RWPE2 (cell line): ENCODE data around the gene FRMD6.

ENCODE experiments used
- ATAC-seq: fragments of 200-7000 bp; cut with Tn5 transposase; 3 replicates; pipeline ENCODE4 v1.9.1; 2021; ENCODE audit warnings: low read depth
- DNase-seq: peaks from one replicate; pipeline ENCODE4 v3.0.0-alpha.2; 2020; ENCODE audit warnings: low spot score
- H3K27ac ChIP-seq: fragments of 450-650 bp; 2 replicates; pipeline ENCODE4 v1.5.1; 2017; ENCODE audit warnings: mild to moderate bottlenecking; ENCODE audit not compliant: poor library complexity, severe bottlenecking
- H3K27me3 ChIP-seq: fragments of 250-450 bp; sonication (Bioruptor Pico); 2 replicates; pipeline ENCODE4 v1.5.1; 2021; ENCODE audit warnings: mild to moderate bottlenecking, moderate library complexity; ENCODE audit not compliant: insufficient read depth, poor library complexity, severe bottlenecking
- H3K36me3 ChIP-seq: fragments of 250-450 bp; sonication (Bioruptor Pico); 2 replicates; pipeline ENCODE4 v1.5.1; 2020; ENCODE audit warnings: low read depth, mild to moderate bottlenecking, moderate library complexity
- H3K4me1 ChIP-seq: fragments of 250-450 bp; sonication (Bioruptor Pico); 2 replicates; pipeline ENCODE4 v1.5.1; 2021; ENCODE audit warnings: mild to moderate bottlenecking, moderate library complexity; ENCODE audit not compliant: insufficient read depth, poor library complexity, severe bottlenecking
- H3K4me3 ChIP-seq: fragments of 250-450 bp; sonication (Bioruptor Pico); 2 replicates; pipeline ENCODE4 v1.5.1; 2021; ENCODE audit warnings: mild to moderate bottlenecking, moderate library complexity; ENCODE audit not compliant: severe bottlenecking
- H3K9me3 ChIP-seq: fragments of 250-450 bp; sonication (Bioruptor Pico); 2 replicates; pipeline ENCODE4 v1.5.1; 2021; ENCODE audit warnings: mild to moderate bottlenecking, moderate library complexity; ENCODE audit not compliant: severe bottlenecking
- TF ChIP-seq, protein P1 (sequence below): fragments of 450-650 bp; IDR thresholded peaks from one replicate; pipeline ENCODE4 v1.5.1; 2017; ENCODE audit warnings: mild to moderate bottlenecking, moderate library complexity; ENCODE audit not compliant: poor library complexity, severe bottlenecking

Gene FRMD6

DNA sequence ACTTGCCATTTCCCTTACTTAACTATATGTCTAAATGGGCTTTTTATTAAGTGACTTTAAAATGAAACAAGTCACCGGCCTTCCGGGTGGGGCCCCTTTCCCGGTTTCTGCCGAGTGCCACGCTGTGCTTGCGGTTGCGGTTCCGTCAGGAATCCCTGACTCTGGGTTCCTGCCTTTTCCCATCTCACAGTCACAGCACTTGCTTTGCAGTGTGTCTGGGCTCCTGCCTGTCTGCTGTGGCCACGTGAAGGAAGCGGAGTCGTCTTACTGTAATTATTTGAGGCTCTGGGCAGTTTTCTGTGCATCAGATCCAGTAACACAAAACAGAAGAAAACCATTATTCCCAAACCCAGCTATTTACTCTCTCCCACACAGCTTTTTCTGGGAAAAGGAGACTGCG, 44.0 kb upstream of the FRMD6 start:
- no peaks in the 10 kb centered on the region for H3K9me3 ChIP-seq
- no peak for DNase-seq
- ATAC-seq: no peak

DNA sequence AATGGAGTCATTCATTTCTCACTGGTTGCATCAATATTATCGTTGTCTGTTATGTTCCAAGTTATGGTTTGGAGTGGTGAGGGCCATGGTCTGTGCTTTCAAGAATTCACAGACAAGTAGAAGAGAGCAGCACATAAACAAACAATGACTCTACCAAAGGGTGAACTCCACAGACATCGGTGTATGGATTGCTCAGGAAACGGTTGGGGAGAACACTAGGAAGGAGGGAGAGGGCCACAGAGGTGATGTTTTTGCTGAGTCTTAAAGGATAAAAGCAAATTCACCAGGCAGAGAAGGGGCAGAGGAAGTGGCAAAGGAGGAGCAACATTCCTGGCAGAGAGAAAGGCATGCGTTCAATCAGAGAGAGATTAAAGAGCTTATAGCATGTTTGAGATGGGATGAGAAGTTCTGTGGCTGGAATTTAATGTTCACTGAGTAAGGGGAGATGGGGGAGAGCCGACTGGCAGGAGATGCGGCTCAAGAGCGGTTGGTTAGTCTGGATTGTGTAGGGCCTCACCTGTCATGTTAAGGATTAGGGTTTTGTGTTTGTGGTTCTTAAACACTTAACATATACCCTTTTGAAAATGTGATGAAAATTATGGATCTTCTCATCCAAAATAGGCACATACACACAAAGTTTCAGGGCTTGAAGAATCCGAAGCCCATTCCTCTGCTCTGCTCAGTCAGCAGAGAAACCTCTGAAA, 42.3 kb upstream of the FRMD6 start:
- ATAC-seq (peak; percentile 46; the same call in 1 of the 3 replicates), DNase-seq (no peak)
- Histone ChIP-seq H3K4me1 (no peaks in the 10 kb centered on the region), H3K27me3 (no peaks in the 10 kb centered on the region), H3K9me3 (no peaks in the 10 kb centered on the region), H3K27ac (no peak overlapping the region), H3K36me3 (peaks cover 16% of the 10 kb centered on the region; the same call in 1 of the 2 replicates), H3K4me3 (no peak overlapping the region)
- TF ChIP-seq, protein P1, sequence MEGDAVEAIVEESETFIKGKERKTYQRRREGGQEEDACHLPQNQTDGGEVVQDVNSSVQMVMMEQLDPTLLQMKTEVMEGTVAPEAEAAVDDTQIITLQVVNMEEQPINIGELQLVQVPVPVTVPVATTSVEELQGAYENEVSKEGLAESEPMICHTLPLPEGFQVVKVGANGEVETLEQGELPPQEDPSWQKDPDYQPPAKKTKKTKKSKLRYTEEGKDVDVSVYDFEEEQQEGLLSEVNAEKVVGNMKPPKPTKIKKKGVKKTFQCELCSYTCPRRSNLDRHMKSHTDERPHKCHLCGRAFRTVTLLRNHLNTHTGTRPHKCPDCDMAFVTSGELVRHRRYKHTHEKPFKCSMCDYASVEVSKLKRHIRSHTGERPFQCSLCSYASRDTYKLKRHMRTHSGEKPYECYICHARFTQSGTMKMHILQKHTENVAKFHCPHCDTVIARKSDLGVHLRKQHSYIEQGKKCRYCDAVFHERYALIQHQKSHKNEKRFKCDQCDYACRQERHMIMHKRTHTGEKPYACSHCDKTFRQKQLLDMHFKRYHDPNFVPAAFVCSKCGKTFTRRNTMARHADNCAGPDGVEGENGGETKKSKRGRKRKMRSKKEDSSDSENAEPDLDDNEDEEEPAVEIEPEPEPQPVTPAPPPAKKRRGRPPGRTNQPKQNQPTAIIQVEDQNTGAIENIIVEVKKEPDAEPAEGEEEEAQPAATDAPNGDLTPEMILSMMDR: no peak

More for the DNA sequence above, 44.0 kb upstream of the FRMD6 start:
- H3K4me3 ChIP-seq: no peak overlapping the region
- TF ChIP-seq, protein P1: no peak
- H3K27ac ChIP-seq: no peak overlapping the region
- peaks cover 16% of the 10 kb centered on the region; the same call in 1 of the 2 replicates for H3K36me3 ChIP-seq
- H3K4me1 ChIP-seq: peaks cover 2% of the 10 kb centered on the region
- H3K27me3 ChIP-seq: no peaks in the 10 kb centered on the region

DNA sequence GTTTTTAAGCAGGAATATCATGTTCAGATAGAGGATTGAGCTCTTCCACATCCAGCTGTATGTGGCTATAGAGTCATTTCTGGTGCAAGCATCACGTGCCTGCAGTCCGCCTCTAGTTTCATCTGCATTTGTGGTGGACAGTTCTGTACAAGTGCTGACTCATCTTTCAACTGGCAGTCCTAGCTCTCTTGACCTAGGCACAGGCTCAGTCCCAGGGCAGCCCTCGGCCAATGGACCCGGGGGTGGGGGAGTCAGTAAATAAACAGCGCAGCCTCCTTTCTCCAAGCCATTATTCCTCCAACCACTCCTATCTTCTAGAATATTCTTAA, 41.8 kb upstream of the FRMD6 start:
- H3K27me3 ChIP-seq: no peaks in the 10 kb centered on the region
- ATAC-seq: no peak
- TF ChIP-seq, protein P1: no peak
- no peak overlapping the region for H3K27ac ChIP-seq
- peaks cover 16% of the 10 kb centered on the region; the same call in 1 of the 2 replicates for H3K36me3 ChIP-seq
- DNase-seq: no peak
- no peaks in the 10 kb centered on the region for H3K4me1 ChIP-seq
- no peaks in the 10 kb centered on the region for H3K9me3 ChIP-seq
- no peak overlapping the region for H3K4me3 ChIP-seq

DNA sequence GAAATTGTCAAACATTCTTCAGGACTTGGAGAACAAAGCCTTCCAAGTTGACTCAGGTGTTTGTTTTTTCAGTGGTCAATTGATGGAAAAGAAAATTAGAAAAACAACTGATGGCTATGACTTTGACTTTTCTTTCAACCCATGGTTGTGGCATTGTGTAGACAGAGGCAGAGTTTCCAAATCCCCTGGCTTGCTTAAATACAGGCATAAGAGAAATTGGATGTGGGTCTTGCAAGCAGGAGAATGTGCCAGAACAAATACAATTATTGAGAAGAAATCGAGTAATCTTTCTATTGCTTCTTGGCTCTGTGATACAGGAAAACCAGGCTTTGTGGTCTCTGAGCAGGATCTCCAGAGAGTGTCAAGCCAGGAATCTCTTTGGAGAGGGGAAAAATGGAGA, 40.9 kb upstream of the FRMD6 start:
- no peaks in the 10 kb centered on the region for H3K27me3 ChIP-seq
- H3K9me3 ChIP-seq: no peaks in the 10 kb centered on the region
- no peaks in the 10 kb centered on the region for H3K4me1 ChIP-seq
- H3K36me3 ChIP-seq: peaks cover 16% of the 10 kb centered on the region; the same call in 1 of the 2 replicates
- H3K4me3 ChIP-seq: no peak overlapping the region
- TF ChIP-seq, protein P1: no peak
- no peak for ATAC-seq
- H3K27ac ChIP-seq: no peak overlapping the region
- DNase-seq: no peak

DNA sequence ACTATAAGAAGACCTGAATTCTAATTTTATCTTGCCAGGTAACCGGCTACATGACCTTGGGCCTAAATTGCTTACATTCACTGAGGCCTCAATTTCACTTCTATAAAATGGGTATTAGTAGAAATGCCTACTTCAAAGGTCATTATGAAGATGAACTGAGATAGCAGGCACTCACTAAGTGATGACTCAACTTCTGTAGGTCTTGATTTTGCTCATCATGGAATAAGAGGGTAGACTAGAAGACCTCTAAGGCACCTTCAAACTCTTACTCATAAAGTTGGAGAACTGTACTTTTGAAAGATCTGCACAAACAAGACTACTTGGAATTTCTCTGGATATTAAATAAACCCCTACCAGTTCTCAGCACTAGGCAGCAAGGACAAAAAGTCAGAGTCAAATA, 39.3 kb upstream of the FRMD6 start:
- TF ChIP-seq, protein P1: no peak
- Histone ChIP-seq H3K4me1 (peaks cover 15% of the 10 kb centered on the region), H3K27me3 (no peaks in the 10 kb centered on the region), H3K9me3 (no peaks in the 10 kb centered on the region), H3K27ac (no peak overlapping the region), H3K4me3 (no peak overlapping the region), H3K36me3 (peaks cover 12% of the 10 kb centered on the region; the same call in 1 of the 2 replicates)
- ATAC-seq (no peak), DNase-seq (no peak)
